Stimulated activated CD8-positive, alpha-beta memory T cell treated with anti-CD3 and anti-CD28 coated beads, Interleukin-7, amount 100 ng/mL, for 48 hours (primary cell): ENCODE results near the gene KMT5C.
A peak's percentile ranks its signal among the peaks of the same experiment; 100 is the strongest.

Experiments
- DNase-seq, 2 donors: peaks; one replicate each; pipeline ENCODE4 v3.0.0-alpha.2; 2020; ENCODE audit warnings: low read depth in 1 of 2; ENCODE audit errors: extremely low read depth in 1 of 2

Gene KMT5C

DNA sequence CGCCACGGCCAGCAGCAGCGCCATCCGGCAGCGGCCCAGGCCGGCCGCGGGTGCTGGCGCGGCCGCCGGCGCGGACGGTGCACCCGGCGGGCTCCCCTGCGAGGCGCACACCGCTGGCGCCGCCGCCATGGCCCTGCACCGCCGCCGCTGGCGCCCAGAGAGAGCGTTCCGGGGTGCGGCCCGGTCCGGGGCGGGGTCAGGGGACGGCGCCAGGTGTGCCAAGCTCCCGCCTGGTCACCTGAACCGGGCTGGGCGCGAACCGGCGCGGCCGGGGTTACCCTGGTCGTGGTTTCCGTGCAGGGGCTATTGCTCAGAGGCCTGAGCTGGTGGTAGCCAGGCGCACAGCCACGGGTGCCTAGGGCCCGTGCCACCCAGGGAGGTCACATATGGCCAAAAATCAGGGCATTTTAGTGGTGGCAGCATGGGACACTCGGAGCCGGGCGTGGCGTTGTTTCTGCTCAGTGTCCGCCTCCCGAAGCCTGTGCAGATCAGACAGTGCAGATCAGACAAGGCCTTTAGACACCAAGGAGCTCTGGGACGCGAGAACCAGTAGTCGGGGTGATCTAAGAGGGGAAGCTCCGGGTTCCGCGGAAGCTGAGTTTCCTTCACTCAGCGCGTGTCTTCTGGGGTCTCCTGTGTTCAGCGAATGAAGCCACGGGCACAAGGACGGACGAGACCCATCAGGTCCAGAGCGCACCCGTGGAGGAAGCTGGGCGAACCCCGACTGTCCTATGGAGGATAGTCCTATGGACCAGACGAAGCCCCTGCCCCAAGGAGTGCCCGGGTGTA is 44.6 kb downstream of the KMT5C start, which contains the start of gene TMEM238:
Gene TMEM238 (minus strand): TSS at position 162 of the 789 bp plus-strand sequence. CDS start 33 bp downstream, at position 129.
- DNase-seq, result no peak

DNA sequence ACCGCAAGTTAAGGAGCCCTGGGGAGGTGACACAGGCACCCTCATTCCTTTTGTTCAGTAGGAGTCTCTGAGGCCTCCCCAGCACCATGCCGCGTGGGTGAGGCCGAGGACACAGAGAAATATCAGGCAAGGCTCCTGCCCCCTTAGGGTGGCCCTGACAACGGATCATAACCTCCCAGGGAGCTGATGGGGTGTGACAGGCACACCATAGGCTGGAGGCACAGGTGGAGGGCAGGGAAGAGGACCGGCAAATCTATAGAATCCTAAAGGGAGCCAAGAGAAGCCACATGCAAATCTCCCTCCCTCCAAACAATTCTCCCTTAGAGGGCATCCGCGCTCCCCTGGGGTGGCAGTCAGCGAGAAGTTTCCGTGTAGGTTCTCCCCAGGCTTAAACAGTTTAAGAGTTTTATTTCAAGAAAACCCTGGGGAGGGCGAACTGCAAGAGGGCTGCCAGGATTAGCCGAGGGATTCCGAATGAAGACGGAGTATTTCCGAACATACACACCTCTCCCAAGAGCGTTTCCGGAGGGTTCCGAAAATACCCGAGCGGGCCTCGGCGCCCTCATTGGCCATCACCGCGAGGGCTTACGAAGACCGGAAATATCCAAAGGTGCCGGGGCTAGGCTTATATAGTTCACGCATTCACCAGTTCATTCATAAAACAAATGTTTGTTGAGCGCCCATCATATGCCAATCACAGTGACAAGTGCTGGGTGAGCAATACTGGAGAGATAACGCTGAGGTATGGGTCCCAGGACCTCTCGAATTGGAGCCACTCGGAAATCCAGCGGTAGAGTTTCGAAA is 45.4 kb downstream of the KMT5C start:
- DNase-seq, result peak; percentile 86 to 93

DNA sequence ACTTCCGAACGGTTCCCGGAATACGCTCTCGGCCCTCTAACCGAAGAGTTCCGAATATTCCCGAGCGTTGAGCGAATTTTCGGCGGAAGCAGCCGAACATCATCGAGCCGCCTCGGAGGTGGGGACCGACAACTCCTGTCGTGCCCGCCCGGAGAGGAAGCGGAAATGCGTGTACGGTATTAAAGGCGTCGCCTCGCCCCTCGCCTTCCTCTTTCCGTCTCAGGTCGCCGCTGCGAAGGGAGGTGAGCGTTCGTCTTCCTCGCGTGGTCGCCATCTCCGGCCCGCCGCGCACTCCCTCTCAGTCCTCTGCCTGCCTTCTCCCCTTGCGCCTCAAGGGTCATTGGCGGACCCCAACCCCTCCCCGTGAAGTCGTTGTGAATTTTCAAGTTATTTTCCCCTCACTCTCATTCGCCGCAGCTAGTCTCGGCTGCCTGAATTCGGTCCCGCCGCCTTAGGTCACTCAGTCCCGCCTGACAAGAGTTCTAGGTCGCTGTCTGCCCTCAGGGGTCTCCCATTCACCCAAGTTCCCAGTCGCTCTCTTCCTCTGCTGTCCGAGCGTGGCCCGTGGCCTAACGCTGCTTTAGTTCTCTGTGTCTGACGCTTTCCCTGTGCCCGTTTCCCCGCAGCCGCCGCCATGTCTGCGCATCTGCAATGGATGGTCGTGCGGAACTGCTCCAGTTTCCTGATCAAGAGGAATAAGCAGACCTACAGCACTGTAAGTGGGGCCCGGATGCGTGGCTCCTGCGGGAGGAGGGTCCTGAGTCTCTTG is 46.2 kb downstream of the KMT5C start, which contains the start of gene RPL28:
Gene RPL28 (plus strand): TSS at position 209 of the 769 bp plus-strand sequence. CDS start 426 bp downstream, at position 635.
- DNase-seq, result peak; percentile 96 to 98

DNA sequence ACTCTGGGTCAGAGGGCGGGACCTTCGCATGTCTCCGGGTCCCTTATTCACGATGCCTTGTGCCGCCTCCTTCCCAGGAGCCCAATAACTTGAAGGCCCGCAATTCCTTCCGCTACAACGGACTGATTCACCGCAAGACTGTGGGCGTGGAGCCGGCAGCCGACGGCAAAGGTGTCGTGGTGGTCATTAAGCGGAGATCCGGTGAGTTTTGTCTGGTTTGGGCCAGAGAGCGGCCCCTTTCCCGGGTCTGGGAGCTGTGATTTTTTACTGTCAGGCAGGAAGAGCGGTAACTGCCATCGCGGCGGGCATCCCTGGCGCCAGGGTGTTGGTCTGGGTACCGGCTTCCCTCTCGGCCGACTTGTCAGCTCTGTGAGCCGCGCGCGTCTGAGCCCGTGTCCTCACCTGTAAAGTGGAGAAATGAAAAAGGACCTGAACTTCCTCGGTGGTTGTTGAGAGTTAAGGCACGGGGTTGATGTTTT is 46.9 kb downstream of the KMT5C start:
- DNase-seq, result no peak

DNA sequence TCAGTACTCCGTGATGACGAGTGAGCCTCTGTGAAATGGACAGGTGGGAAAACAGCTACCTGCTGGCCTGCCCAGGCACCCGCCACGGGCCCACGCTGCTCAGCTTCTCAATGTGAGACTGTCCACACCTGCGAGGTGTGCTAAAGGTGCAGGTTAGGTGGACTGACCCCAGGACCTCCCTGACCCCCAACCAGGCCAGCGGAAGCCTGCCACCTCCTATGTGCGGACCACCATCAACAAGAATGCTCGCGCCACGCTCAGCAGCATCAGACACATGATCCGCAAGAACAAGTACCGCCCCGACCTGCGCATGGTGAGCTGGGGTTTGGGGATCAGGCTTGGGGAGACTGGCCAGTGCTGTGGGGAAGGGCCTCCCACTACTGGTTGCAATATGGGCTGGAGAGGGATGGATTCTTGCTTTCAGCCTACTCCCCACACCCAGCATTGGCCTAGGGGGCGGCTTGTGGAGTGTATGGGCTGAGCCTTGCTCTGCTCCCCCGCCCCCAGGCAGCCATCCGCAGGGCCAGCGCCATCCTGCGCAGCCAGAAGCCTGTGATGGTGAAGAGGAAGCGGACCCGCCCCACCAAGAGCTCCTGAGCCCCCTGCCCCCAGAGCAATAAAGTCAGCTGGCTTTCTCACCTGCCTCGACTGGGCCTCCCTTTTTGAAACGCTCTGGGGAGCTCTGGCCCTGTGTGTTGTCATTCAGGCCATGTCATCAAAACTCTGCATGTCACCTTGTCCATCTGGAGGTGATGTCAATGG is 48.2 kb downstream of the KMT5C start:
- no peak for DNase-seq

DNA sequence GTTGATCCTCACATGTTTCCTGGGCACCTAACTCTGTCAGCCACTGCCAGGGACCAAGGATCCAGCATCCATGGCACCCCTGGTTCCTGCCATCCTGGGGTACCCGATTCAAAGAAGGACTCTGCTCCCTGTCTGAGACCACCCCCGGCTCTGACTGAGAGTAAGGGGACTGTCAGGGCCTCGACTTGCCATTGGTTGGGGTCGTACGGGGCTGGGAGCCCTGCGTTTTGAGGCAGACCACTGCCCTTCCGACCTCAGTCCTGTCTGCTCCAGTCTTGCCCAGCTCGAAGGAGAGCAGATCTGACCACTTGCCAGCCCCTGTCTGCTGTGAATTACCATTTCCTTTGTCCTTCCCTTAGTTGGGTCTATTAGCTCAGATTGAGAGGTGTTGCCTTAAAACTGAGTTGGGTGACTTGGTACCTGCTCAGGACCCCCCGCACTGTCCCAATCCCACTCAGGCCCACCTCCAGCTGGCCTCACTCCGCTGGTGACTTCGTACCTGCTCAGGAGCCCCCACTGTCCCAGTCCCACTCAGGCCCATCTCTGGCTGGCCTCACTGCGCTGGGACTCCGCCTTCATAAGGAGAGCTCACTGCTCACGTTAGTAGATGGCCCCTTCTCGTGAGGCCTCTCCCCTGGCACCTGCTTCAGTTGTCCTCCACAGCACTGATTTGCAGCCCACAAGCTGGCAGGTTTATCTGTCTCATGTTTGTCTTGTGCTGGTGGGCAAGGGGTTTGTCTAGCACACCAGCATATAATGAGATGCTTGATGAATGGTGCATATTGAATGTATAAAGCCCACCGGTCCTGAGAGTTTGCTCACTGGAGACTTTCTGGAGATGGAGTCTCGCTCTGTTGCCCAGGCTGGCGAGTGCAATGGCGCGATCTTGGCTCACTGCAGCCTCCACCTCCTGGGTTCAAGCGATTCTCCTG is 50.0 kb downstream of the KMT5C start:
- no peak for DNase-seq

DNA sequence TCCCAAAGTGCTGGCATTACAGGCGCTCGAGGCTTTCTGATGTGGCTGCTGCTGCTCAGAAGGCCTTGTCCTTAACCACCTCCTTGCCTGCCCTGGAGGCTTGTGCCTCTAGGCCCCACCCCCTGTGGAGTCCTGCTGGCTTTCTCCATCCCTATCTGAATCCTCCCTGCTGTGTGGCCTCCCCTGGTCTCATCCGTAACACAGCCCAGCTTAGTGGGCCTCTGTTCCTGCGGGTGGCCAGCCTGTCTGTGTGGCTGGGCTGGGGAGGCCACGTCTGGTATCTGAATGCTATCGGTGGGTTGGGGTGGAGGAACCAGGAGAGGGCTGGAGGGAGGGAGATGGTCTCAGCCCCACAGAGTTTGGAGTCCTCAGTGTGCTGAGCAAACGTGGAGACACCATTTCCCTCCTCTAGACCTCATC is 50.8 kb downstream of the KMT5C start:
- DNase-seq, result no peak

DNA sequence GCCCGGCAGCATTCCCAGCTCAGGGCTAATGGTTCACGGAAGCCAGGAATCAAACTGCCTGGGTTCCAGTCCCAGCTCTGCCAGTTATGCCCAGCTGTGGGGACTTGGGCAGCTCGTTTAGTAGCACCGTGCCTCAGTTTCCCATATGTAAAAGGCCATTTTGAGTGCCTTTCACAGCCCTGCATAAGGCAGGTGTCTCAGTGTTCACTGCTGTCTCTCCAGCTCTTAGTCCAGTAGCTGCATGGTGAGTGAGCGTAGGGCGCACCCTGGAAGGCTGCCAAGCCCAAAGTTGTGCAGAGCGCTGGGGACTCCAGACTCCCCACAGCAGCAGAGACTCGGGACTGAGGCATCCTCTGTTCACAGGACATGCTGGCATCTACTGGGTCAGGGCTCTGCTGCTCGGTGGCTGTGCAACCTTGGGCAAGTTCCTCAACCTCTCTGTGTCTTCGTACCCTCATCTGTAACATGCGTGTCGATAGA is 51.6 kb downstream of the KMT5C start:
- no peak for DNase-seq

DNA sequence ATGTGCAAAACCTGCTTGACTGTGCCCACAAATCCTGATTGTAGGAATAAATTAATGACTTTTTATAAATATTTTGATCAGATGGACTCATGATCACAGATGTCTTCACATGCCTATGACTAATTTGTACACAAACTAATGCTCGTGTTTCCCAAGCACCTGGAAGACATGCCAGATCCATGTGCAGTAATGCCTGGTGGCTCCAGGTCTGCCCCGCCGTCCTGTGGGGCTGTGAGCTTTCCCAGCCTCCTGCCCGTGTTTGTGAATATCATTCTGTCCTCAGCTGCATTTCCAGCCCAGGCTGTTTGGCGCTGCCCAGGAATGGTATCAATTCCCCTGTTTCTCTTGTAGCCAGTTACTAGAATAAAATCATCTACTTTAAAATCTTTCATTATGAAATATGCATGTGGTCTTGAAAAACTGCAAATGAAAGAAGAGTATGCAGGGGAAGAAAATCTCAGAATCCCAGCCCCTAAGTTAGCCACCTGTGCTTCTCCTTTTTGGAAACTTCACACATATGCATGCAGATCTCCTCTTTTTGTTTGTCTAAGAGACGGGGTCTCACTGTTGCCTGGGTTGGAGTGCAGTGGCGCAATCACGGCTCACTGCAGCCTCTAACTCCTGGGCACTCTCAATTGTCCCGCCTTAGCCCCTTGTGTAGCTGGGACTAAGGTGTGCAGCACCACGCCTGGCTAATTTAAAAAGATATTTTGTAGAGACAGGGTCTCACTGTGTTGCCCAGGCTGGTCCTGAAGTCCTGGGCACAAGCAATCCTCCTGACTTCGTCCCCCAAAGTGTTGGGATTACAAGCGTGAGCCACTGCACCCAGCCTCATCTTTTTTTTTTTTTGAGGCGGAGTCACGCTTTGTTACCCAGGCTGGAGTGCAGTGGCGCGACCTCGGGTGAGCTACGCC is 52.3 kb downstream of the KMT5C start:
- DNase-seq, result no peak

DNA sequence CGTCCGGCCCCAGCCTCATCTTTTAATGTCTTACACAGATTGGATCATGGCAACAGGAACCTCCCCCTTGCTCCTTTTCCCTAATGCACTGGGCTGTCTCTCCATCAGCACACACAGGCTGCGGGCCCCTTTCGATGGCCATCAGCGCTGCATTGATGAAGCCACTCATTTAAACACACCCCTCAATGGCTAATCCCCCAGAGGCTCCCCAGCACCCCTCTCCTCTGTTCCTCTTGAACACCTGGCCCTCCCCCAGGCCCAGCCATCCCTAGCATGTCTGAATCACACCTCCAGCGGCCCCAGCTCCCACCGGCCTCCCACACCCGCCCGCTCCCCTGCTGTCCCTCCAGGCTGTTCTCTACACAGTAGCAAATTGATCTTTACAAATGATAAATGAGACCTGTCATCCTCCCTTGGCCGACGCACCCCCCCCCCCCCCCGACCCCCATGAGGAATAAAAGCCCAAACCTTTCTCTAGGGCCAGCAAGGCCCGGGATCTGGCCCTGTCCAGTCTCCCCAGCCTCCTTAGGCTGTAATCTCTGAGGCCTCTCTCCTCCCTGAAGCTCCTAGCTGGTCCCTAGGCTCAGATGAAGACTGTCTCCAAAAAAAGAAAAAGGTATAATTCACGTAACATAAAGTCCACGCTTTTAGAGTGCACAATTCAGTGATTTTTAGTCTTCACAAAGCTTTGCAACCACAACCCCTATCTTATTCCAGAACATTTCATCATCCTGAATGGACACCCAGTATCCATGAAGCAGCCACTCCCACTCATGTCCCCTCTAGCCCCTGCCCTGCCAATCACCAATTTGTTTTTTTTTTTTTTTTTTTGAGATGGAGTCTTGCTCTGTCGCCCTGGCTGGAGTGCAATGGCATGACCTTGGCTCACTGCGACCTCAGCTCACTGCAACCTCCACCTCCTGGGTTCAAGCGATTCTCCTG is 53.4 kb downstream of the KMT5C start:
- no peak for DNase-seq
